Activated naive CD4-positive, alpha-beta T cell treated with anti-CD3 and anti-CD28 coated beads, Interleukin-2, amount 50 U/mL, for 24 hours (primary cell): ENCODE results near the gene SPRED2.

Source experiments
- H3K27ac Mint-ChIP-seq: one replicate; pipeline ENCODE4 v1.8.0; 2021; ENCODE audit warnings: mild to moderate bottlenecking, mixed read lengths
- H3K27me3 Mint-ChIP-seq: one replicate; pipeline ENCODE4 v1.8.0; 2021; ENCODE audit warnings: mixed read lengths
- H3K36me3 Mint-ChIP-seq: one replicate; pipeline ENCODE4 v1.8.0; 2021; ENCODE audit warnings: mixed read lengths
- H3K4me1 Mint-ChIP-seq: one replicate; pipeline ENCODE4 v1.8.0; 2021; ENCODE audit warnings: mixed read lengths
- H3K4me3 Mint-ChIP-seq: one replicate; pipeline ENCODE4 v1.8.0; 2021; ENCODE audit warnings: mild to moderate bottlenecking, mixed read lengths
- H3K9me3 Mint-ChIP-seq: one replicate; pipeline ENCODE4 v1.8.0; 2021; ENCODE audit warnings: mixed read lengths

SPRED2 gene

GRCh38 chr2:65267008-65267407, 165.4 kb downstream of the SPRED2 start:
- Mint-ChIP-seq H3K4me3 (no peak overlapping the region), H3K9me3 (no peaks in the 10 kb centered on the region), H3K36me3 (peaks cover 13% of the 10 kb centered on the region), H3K4me1 (peaks cover 13% of the 10 kb centered on the region), H3K27me3 (no peaks in the 10 kb centered on the region), H3K27ac (peak overlapping the region; percentile 66)

GRCh38 chr2:65265671-65266045, 166.7 kb downstream of the SPRED2 start:
- Mint-ChIP-seq H3K4me1 (peaks cover 18% of the 10 kb centered on the region), H3K9me3 (no peaks in the 10 kb centered on the region)

GRCh38 chr2:65264821-65265670, 167.4 kb downstream of the SPRED2 start:
- no peak overlapping the region for H3K4me3 Mint-ChIP-seq
- H3K27ac Mint-ChIP-seq = no peak overlapping the region
- H3K27me3 Mint-ChIP-seq = no peaks in the 10 kb centered on the region
- peaks cover 18% of the 10 kb centered on the region for H3K4me1 Mint-ChIP-seq
- no peaks in the 10 kb centered on the region for H3K9me3 Mint-ChIP-seq
- peaks cover 16% of the 10 kb centered on the region for H3K36me3 Mint-ChIP-seq

More at GRCh38 chr2:65265671-65266045, 166.7 kb downstream of the SPRED2 start:
- peaks cover 16% of the 10 kb centered on the region for H3K36me3 Mint-ChIP-seq
- H3K4me3 Mint-ChIP-seq = no peak overlapping the region
- no peak overlapping the region for H3K27ac Mint-ChIP-seq
- no peaks in the 10 kb centered on the region for H3K27me3 Mint-ChIP-seq

- Mint-ChIP-seq H3K27ac (no peak overlapping the region), H3K27me3 (no peaks in the 10 kb centered on the region), H3K4me1 (peaks cover 18% of the 10 kb centered on the region), H3K4me3 (no peak overlapping the region), H3K36me3 (peaks cover 13% of the 10 kb centered on the region), H3K9me3 (no peaks in the 10 kb centered on the region)
These were observed 168.4 kb downstream of the SPRED2 start for GRCh38 chr2:65263986-65264385.

GRCh38 chr2:65263262-65263661, 169.1 kb downstream of the SPRED2 start:
- Mint-ChIP-seq H3K9me3 (no peaks in the 10 kb centered on the region), H3K36me3 (peaks cover 11% of the 10 kb centered on the region), H3K4me3 (no peak overlapping the region), H3K4me1 (peaks cover 24% of the 10 kb centered on the region), H3K27ac (no peak overlapping the region), H3K27me3 (no peaks in the 10 kb centered on the region)

GRCh38 chr2:65261676-65262075, 170.7 kb downstream of the SPRED2 start:
- Mint-ChIP-seq H3K27ac (no peak overlapping the region), H3K4me1 (peaks cover 35% of the 10 kb centered on the region), H3K27me3 (no peaks in the 10 kb centered on the region), H3K36me3 (peaks cover 9% of the 10 kb centered on the region), H3K4me3 (no peak overlapping the region), H3K9me3 (no peaks in the 10 kb centered on the region)
